OCI-LY7 (cell line): ENCODE measurements around the gene STMN3.

Source experiments
- EZH2phosphoT487 ChIP-seq: fragments of 200-600 bp; sonication (generic); IDR thresholded peaks from 2 replicates; pipeline ENCODE4 v1.6.1; 2018; ENCODE audit warnings: low read depth, borderline replicate concordance, mild to moderate bottlenecking, mixed run types, antibody characterized with exemption, low read length, moderate library complexity, mixed read lengths
- TF ChIP-seq, protein P1 (sequence below): fragments of 200-600 bp; sonication (generic); conservative IDR thresholded peaks from 2 replicates; pipeline ENCODE4 v1.5.1; 2014; ENCODE audit warnings: mild to moderate bottlenecking, antibody characterized with exemption, low read length, moderate library complexity, mixed read lengths

DNA sequence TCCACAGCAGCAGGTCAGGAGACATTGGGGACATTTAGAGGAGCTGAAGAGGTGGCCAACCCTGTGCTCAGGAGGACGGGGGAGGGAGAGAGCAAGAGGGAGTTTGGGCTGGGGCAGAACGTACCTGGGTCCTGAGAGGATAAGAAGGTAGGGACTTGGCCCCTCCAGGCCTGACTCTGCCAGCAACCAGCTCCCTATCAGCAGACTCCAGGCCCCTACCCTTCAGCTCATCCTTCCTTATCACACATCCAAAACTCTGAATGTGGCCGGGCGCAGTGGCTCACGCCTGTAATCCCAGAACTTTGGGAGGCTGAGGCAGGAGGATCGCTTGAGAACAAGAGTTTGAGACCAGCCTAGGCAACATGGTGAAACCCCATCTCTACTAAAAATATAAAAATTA, 5.0 kb downstream of the STMN3 start:
- TF ChIP-seq, protein P1, sequence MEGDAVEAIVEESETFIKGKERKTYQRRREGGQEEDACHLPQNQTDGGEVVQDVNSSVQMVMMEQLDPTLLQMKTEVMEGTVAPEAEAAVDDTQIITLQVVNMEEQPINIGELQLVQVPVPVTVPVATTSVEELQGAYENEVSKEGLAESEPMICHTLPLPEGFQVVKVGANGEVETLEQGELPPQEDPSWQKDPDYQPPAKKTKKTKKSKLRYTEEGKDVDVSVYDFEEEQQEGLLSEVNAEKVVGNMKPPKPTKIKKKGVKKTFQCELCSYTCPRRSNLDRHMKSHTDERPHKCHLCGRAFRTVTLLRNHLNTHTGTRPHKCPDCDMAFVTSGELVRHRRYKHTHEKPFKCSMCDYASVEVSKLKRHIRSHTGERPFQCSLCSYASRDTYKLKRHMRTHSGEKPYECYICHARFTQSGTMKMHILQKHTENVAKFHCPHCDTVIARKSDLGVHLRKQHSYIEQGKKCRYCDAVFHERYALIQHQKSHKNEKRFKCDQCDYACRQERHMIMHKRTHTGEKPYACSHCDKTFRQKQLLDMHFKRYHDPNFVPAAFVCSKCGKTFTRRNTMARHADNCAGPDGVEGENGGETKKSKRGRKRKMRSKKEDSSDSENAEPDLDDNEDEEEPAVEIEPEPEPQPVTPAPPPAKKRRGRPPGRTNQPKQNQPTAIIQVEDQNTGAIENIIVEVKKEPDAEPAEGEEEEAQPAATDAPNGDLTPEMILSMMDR: no peak
- no peak for TF ChIP-seq EZH2phosphoT487
